Neural progenitor cell (in vitro differentiated cells): ENCODE results near the gene MRTFB. TPM values are rescaled to one million over a fixed set of nuclear protein-coding genes. Genes with fewer than 3 reads are reported as not detected.
A peak's percentile ranks its signal among the peaks of the same experiment; 100 is the strongest.

Experiments
- DNase-seq: peaks from one replicate; pipeline ENCODE4 v3.0.0-alpha.2; 2016; ENCODE audit warnings: low spot score
- H2AFZ ChIP-seq: fragments of 200-600 bp; sonication (generic); replicated peaks from 2 replicates; pipeline ENCODE4 v1.6.1; 2016; ENCODE audit warnings: antibody characterized with exemption
- H3F3A ChIP-seq: fragments of 200-600 bp; sonication (generic); 2 replicates; pipeline ENCODE4 v1.6.1; 2016; ENCODE audit warnings: antibody characterized with exemption, low read depth
- H3K27ac ChIP-seq: fragments of 200-600 bp; sonication (generic); 2 replicates; pipeline ENCODE4 v1.5.1; 2016; ENCODE audit warnings: mild to moderate bottlenecking
- H3K27me3 ChIP-seq: fragments of 200-600 bp; sonication (generic); 2 replicates; pipeline ENCODE4 v1.6.1; 2016; ENCODE audit warnings: mild to moderate bottlenecking, moderate library complexity
- H3K36me3 ChIP-seq: fragments of 200-600 bp; sonication (generic); 2 replicates; pipeline ENCODE4 v1.5.1; 2016
- H3K4me1 ChIP-seq: fragments of 200-600 bp; sonication (generic); 2 replicates; pipeline ENCODE4 v1.6.1; 2016; ENCODE audit warnings: mixed run types
- H3K4me2 ChIP-seq: fragments of 200-600 bp; sonication (generic); 2 replicates; pipeline ENCODE4 v1.6.1; 2016
- H3K4me3 ChIP-seq: fragments of 200-600 bp; sonication (generic); 2 replicates; pipeline ENCODE4 v1.5.1; 2016
- H3K79me2 ChIP-seq: fragments of 200-600 bp; sonication (generic); 2 replicates; pipeline ENCODE4 v1.6.1; 2016; ENCODE audit warnings: low read depth
- H3K9ac ChIP-seq: fragments of 200-600 bp; sonication (generic); 2 replicates; pipeline ENCODE4 v1.6.1; 2016
- H3K9me3 ChIP-seq: fragments of 200-600 bp; sonication (generic); 2 replicates; pipeline ENCODE4 v1.5.1; 2016; ENCODE audit warnings: low read depth
- H4K20me1 ChIP-seq: fragments of 200-600 bp; sonication (generic); 2 replicates; pipeline ENCODE4 v1.6.1; 2016; ENCODE audit warnings: low read depth
- H3K27ac Mint-ChIP-seq: 3 replicates; pipeline ENCODE4 v1.8.0; 2021; ENCODE audit warnings: mixed read lengths
- H3K27me3 Mint-ChIP-seq: 2 replicates; pipeline ENCODE4 v1.8.0; 2022; ENCODE audit warnings: low read depth, mild to moderate bottlenecking, inconsistent platforms, moderate library complexity, mixed read lengths; ENCODE audit not compliant: insufficient read depth
- H3K36me3 Mint-ChIP-seq: 3 replicates; pipeline ENCODE4 v1.8.0; 2021; ENCODE audit warnings: mixed read lengths
- H3K4me1 Mint-ChIP-seq: 3 replicates; pipeline ENCODE4 v1.8.0; 2021; ENCODE audit warnings: mixed read lengths
- H3K4me3 Mint-ChIP-seq: 3 replicates; pipeline ENCODE4 v1.8.0; 2021; ENCODE audit warnings: mild to moderate bottlenecking, moderate library complexity, mixed read lengths
- H3K9me3 Mint-ChIP-seq: 3 replicates; pipeline ENCODE4 v1.8.0; 2020; ENCODE audit warnings: mixed read lengths
- EZH2 ChIP-seq: fragments of 200-600 bp; sonication (generic); IDR thresholded peaks from 2 replicates; pipeline ENCODE4 v1.6.1; 2017; ENCODE audit warnings: antibody characterized with exemption, mild to moderate bottlenecking, moderate library complexity
- EZH2phosphoT487 ChIP-seq: fragments of 200-600 bp; sonication (generic); IDR thresholded peaks from 2 replicates; pipeline ENCODE4 v1.6.1; 2017; ENCODE audit warnings: antibody characterized with exemption
- total RNA-seq: library from RNA; depleted of rRNA; stranded (reverse); fragments of >200 nt; gene quantifications from 2 replicates; pipeline ENCODE4 v1.2.3, GENCODE V29; 2015; ENCODE audit warnings: low replicate concordance
- TF ChIP-seq, protein P1 (sequence below): fragments of 200-600 bp; sonication (generic); IDR thresholded peaks from 2 replicates; pipeline ENCODE4 v1.5.1; 2017; ENCODE audit warnings: antibody characterized with exemption, mild to moderate bottlenecking

The MRTFB gene
- total RNA-seq, 1 donor from 2014 or later: 26.8 TPM

DNA sequence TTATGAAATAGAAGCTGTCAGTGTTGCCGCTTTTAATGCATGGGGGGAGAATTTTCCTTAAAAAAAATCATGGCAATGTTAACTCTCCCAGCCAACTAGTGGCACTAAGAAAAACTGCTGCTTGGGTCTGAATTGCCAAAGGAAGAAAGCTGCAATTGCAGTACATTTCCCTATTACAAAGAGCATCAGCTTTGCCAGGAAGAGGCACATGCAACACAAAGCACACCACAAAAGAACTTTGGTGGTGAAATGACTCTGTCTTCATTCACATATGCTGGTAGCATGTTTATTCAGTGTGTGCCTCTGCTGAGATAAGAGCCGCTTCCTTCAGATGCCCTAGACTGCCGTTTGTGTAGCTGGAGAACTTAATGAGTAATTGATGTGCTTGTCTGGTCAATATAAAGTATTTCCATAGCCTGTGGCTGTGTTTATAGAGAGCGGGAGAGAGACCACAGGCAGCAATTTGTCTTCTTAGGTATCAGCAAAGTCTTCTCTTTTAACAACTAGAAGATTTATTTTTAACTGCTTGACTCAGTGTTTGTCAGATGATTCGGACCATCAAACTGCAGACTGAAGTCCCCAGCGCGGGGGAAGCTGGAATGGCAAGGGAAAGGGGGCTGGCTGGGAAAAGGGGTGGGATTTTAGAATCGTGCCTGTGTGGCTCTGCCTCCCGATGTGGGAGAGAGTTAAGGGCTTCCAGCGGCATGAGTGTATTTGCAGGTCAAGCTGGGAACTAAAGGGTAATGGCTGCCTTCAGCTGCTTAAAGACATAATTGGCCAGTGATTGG is 115.1 kb downstream of the MRTFB start:
- no peaks in the 10 kb centered on the region for H3K27me3 Mint-ChIP-seq
- H2AFZ ChIP-seq: no peak overlapping the region
- no peaks in the 10 kb centered on the region for H3K36me3 ChIP-seq
- peaks cover 12% of the 10 kb centered on the region for H4K20me1 ChIP-seq
- peaks cover 45% of the 10 kb centered on the region for H3K4me1 Mint-ChIP-seq
- peak overlapping the region; percentile 26 for H3K4me3 ChIP-seq
- no peak overlapping the region for H3K9ac ChIP-seq
- no peaks in the 10 kb centered on the region for H3K36me3 Mint-ChIP-seq
- H3K9me3 Mint-ChIP-seq: no peaks in the 10 kb centered on the region
- TF ChIP-seq, protein P1, sequence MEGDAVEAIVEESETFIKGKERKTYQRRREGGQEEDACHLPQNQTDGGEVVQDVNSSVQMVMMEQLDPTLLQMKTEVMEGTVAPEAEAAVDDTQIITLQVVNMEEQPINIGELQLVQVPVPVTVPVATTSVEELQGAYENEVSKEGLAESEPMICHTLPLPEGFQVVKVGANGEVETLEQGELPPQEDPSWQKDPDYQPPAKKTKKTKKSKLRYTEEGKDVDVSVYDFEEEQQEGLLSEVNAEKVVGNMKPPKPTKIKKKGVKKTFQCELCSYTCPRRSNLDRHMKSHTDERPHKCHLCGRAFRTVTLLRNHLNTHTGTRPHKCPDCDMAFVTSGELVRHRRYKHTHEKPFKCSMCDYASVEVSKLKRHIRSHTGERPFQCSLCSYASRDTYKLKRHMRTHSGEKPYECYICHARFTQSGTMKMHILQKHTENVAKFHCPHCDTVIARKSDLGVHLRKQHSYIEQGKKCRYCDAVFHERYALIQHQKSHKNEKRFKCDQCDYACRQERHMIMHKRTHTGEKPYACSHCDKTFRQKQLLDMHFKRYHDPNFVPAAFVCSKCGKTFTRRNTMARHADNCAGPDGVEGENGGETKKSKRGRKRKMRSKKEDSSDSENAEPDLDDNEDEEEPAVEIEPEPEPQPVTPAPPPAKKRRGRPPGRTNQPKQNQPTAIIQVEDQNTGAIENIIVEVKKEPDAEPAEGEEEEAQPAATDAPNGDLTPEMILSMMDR: peak; percentile 57
- TF ChIP-seq EZH2phosphoT487: no peak
- DNase-seq: peak; percentile 74
- peak overlapping the region; percentile 75 for H3K4me3 Mint-ChIP-seq
- peaks cover 19% of the 10 kb centered on the region for H3F3A ChIP-seq
- peak overlapping the region; percentile 23 for H3K27ac ChIP-seq
- peaks cover 23% of the 10 kb centered on the region for H3K4me1 ChIP-seq
- peak overlapping the region; percentile 32 for H3K27ac Mint-ChIP-seq
- H3K4me2 ChIP-seq: peak overlapping the region; percentile 66
- H3K27me3 ChIP-seq: no peaks in the 10 kb centered on the region
- H3K9me3 ChIP-seq: no peaks in the 10 kb centered on the region
- no peaks in the 10 kb centered on the region for H3K79me2 ChIP-seq

DNA sequence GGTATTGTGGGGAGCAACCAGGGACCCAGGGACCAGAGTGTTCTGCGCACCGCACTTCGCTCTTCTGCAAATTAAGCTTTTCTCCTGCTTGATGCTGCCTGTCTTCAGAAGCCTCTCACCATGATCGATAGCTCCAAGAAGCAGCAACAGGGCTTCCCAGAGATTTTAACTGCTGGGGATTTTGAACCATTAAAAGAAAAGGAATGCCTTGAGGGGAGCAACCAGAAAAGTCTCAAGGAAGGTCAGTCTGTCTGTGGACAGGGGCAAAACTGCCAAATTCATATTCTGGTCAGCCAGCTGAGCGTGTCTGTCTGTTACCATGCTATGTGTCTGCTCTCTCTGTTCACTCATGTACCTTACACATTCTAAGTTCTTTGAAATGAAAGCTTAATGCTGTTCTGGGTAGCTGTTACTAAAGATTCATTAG is 115.7 kb downstream of the MRTFB start:
- H3K36me3 Mint-ChIP-seq: no peaks in the 10 kb centered on the region
- H3K27me3 Mint-ChIP-seq: no peaks in the 10 kb centered on the region
- H3K27ac ChIP-seq: peak overlapping the region; percentile 7
- no peak overlapping the region for H3K9ac ChIP-seq
- no peaks in the 10 kb centered on the region for H3K9me3 ChIP-seq
- H3K4me1 Mint-ChIP-seq: peaks cover 39% of the 10 kb centered on the region
- peak overlapping the region; percentile 66 for H3K4me2 ChIP-seq
- no peaks in the 10 kb centered on the region for H3K9me3 Mint-ChIP-seq
- peak overlapping the region; percentile 26 for H3K4me3 ChIP-seq
- peaks cover 17% of the 10 kb centered on the region for H3K4me1 ChIP-seq
- H3K27ac Mint-ChIP-seq: peak overlapping the region; percentile 32
- H2AFZ ChIP-seq: no peak overlapping the region
- DNase-seq: no peak
- H4K20me1 ChIP-seq: peaks cover 10% of the 10 kb centered on the region
- H3K4me3 Mint-ChIP-seq: peak overlapping the region; percentile 75
- peaks cover 19% of the 10 kb centered on the region for H3F3A ChIP-seq
- H3K36me3 ChIP-seq: no peaks in the 10 kb centered on the region
- TF ChIP-seq EZH2phosphoT487 (no peak), EZH2 (no peak)
- TF ChIP-seq, protein P1: no peak
- no peaks in the 10 kb centered on the region for H3K27me3 ChIP-seq
- H3K79me2 ChIP-seq: no peaks in the 10 kb centered on the region

DNA sequence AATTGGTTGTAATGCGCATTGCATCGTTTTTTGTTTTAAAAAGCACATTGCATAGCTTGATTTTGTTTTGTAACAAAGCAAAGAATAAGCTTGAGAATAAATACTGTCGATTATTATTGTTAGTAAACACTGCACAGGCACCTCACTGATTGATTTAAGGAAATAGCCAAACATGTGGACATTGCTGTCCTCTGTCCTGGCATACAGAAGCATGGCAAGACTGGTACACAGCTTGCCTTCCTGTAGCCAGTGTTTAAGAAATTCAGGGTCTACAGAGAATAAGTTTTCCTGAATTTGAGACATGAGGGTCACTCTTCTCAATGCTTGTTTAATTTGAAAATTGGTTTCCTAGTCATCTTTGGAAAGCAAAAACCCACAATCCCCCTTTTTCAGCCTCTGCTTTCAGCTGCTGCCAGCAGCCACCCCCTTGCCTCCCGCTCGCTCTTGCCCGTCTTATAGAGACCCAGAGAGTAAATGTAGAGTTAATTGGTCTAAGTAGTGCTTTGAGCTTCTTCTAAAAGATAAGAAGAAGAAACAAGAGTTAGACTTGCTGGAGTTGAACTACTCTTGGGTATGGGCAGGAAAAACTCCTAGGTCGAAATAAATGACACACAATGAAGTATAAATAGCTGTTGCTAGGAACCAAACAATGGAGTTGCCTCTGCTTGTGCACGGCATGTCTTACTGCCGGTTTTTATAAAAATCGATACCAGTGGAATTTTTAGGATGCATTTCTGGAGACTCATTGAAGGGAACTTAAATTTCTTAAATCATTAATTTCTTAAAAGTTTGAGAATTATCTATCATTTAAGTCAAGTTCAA is 116.6 kb downstream of the MRTFB start:
- Histone ChIP-seq H3K27ac (no peak overlapping the region), H3K9ac (no peak overlapping the region), H2AFZ (no peak overlapping the region), H3K79me2 (no peaks in the 10 kb centered on the region), H4K20me1 (peaks cover 7% of the 10 kb centered on the region), H3K4me2 (no peak overlapping the region), H3K9me3 (no peaks in the 10 kb centered on the region), H3K4me3 (no peak overlapping the region), H3K4me1 (peaks cover 13% of the 10 kb centered on the region), H3K27me3 (no peaks in the 10 kb centered on the region), H3K36me3 (no peaks in the 10 kb centered on the region), H3F3A (peaks cover 19% of the 10 kb centered on the region)
- TF ChIP-seq EZH2phosphoT487: no peak
- TF ChIP-seq EZH2: no peak
- TF ChIP-seq, protein P1: no peak
- peak overlapping the region; percentile 91 for H3K27ac Mint-ChIP-seq
- no peaks in the 10 kb centered on the region for H3K36me3 Mint-ChIP-seq
- no peak for DNase-seq
- H3K4me3 Mint-ChIP-seq: peak overlapping the region; percentile 79
- no peaks in the 10 kb centered on the region for H3K27me3 Mint-ChIP-seq
- no peaks in the 10 kb centered on the region for H3K9me3 Mint-ChIP-seq
- H3K4me1 Mint-ChIP-seq: peaks cover 38% of the 10 kb centered on the region
